Naive thymus-derived CD8-positive, alpha-beta T cell (primary cell): Measurements from ENCODE around the gene CORO1C. TPM values are rescaled to one million over a fixed set of nuclear protein-coding genes. Genes with fewer than 3 reads are reported as not detected.
A peak's percentile ranks its signal among the peaks of the same experiment; 100 is the strongest.

Source experiments
- ATAC-seq, 2 donors: fragments of 150-1000 bp; cut with Tn5 transposase in 1 of 2; sonication (Bioruptor Pico), chemical (Tn5 transposase) in 1 of 2; 1 replicate in 1 of 2; 2 replicates in 1 of 2; pipeline ENCODE4 v1.10.0; 2021; ENCODE audit warnings: mild to moderate bottlenecking in 2 of 2, moderate library complexity in 2 of 2
- POLR2A ChIA-PET: fragments of 350-600 bp; sonication (Branson Sonifier 250); formaldehyde crosslinking; loops from one replicate; lab custom pipeline; 2021; ENCODE audit warnings: antibody characterized with exemption; lab: Charles Lee
- DNase-seq, 10 donors: peaks; one replicate each; pipeline versions ENCODE4 v3.0.0 to v3.0.0-alpha.2; 2020 to 2022
- H3K27ac Mint-ChIP-seq, 10 donors: one replicate each; pipeline ENCODE4 v1.8.0; 2020 to 2022; ENCODE audit warnings: mild to moderate bottlenecking in 10 of 10, mixed read lengths in 10 of 10, moderate library complexity in 4 of 10, inconsistent platforms in 1 of 10
- H3K27me3 Mint-ChIP-seq, 5 donors: one replicate each; pipeline ENCODE4 v1.8.0; 2021 to 2022; ENCODE audit warnings: mixed read lengths in 5 of 5
- H3K36me3 Mint-ChIP-seq, 3 donors: one replicate each; pipeline ENCODE4 v1.8.0; 2020 to 2022; ENCODE audit warnings: mixed read lengths in 3 of 3, mild to moderate bottlenecking in 2 of 3, inconsistent platforms in 1 of 3
- H3K4me1 Mint-ChIP-seq, 4 donors: one replicate each; pipeline ENCODE4 v1.8.0; 2021 to 2022; ENCODE audit warnings: mixed read lengths in 4 of 4
- H3K4me3 Mint-ChIP-seq, 10 donors: one replicate each; pipeline ENCODE4 v1.8.0; 2020 to 2022; ENCODE audit warnings: mild to moderate bottlenecking in 10 of 10, mixed read lengths in 10 of 10, moderate library complexity in 6 of 10, inconsistent platforms in 1 of 10
- H3K9me3 Mint-ChIP-seq, 9 donors: one replicate each; pipeline ENCODE4 v1.8.0; 2020 to 2022; ENCODE audit warnings: mixed read lengths in 9 of 9, mild to moderate bottlenecking in 3 of 9, inconsistent platforms in 1 of 9, moderate library complexity in 1 of 9
- polyA plus RNA-seq, 3 donors: library from polyadenylated mRNA; unstranded; fragments of 300-500 nt; fragmentation: Illumina TruSeq; gene quantifications; one replicate each; pipeline ENCODE4 v1.2.3, GENCODE V29; 2021
- total RNA-seq, 8 experiments: library from RNA in 2 of 8; stranded (reverse) in 2 of 8; gene quantifications; one replicate each; pipeline ENCODE4 v1.2.3 and lab custom pipeline; 2021 to 2026

CORO1C gene
- total and polyA plus RNA-seq, 5 experiments from 2014 or later, result 5.0 to 13.1 (median 6.5) TPM

GRCh38 chr12:108629824-108630476 is 101.4 kb downstream of the CORO1C start:
- POLR2A ChIA-PET, result interaction anchor here (1.9 to 16.3 kb wide), 4 partner anchors 12 to 65 kb away, joined by 7 to 233 read pairs (median 164); partner anchors contain the start of genes ISCU and SART3
- H3K36me3 Mint-ChIP-seq, result peaks cover 6 to 39% (median 11%) of the 10 kb centered on the region in 3 donors

GRCh38 chr12:108629151-108629550 is 102.2 kb downstream of the CORO1C start:
- POLR2A ChIA-PET, result interaction anchor here (1.9 to 16.3 kb wide), 3 partner anchors 12 to 64 kb away, joined by 7 to 233 read pairs (median 217); partner anchors contain the start of genes ISCU and SART3
- Mint-ChIP-seq H3K4me1 (peaks cover 35 to 84% (median 71%) of the 10 kb centered on the region in 4 donors), H3K36me3 (peaks cover 6 to 47% (median 11%) of the 10 kb centered on the region in 3 donors), H3K27ac (peak overlapping the region; percentile 98 to 100 (median 100)), H3K9me3 (peaks cover 0 to 2% (median 0%) of the 10 kb centered on the region in 9 donors), H3K4me3 (peak overlapping the region; percentile 91 to 100 (median 99)), H3K27me3 (no peaks in the 10 kb centered on the region)
- peak in 1 of 10 donors; percentile 54 for DNase-seq
- ATAC-seq, result no peak

More at GRCh38 chr12:108629824-108630476, 101.4 kb downstream of the CORO1C start:
- peak; percentile 24 to 61 for ATAC-seq
- peak overlapping the region; percentile 91 to 100 (median 99) for H3K4me3 Mint-ChIP-seq
- H3K27me3 Mint-ChIP-seq, result no peaks in the 10 kb centered on the region
- peak; percentile 41 to 78 (median 64) for DNase-seq
- peaks cover 39 to 91% (median 76%) of the 10 kb centered on the region in 4 donors for H3K4me1 Mint-ChIP-seq
- H3K9me3 Mint-ChIP-seq, result peaks cover 0 to 2% (median 0%) of the 10 kb centered on the region in 9 donors
- H3K27ac Mint-ChIP-seq, result peak overlapping the region; percentile 98 to 100 (median 100)

- Mint-ChIP-seq H3K27me3 (no peaks in the 10 kb centered on the region), H3K9me3 (peaks cover 0 to 2% (median 0%) of the 10 kb centered on the region in 9 donors), H3K4me1 (peaks cover 36 to 82% (median 80%) of the 10 kb centered on the region in 4 donors), H3K27ac (peak overlapping the region; percentile 66 to 100 (median 99)), H3K4me3 (peak overlapping the region; percentile 28 to 99 (median 62)), H3K36me3 (peaks cover 6 to 65% (median 20%) of the 10 kb centered on the region in 3 donors)
- POLR2A ChIA-PET, result interaction anchor here (0.6 to 16.3 kb wide), 6 partner anchors 9 to 62 kb away, joined by 3 to 233 read pairs (median 6); partner anchors contain the start of genes ISCU and SART3
- peak in 1 of 10 donors; percentile 13 for DNase-seq
- ATAC-seq, result no peak
These were observed 104.0 kb downstream of the CORO1C start for GRCh38 chr12:108627134-108627920.

- no peaks in the 10 kb centered on the region for H3K9me3 Mint-ChIP-seq
- no peaks in the 10 kb centered on the region for H3K27me3 Mint-ChIP-seq
- peak overlapping the region; percentile 67 to 100 (median 94) for H3K27ac Mint-ChIP-seq
- DNase-seq (no peak), ATAC-seq (no peak)
- peaks cover 32 to 82% (median 80%) of the 10 kb centered on the region in 4 donors for H3K4me1 Mint-ChIP-seq
- POLR2A ChIA-PET, result interaction anchor here (0.7 to 1.2 kb wide), 2 partner anchors 9 to 62 kb away, joined by 3 to 4 read pairs; partner anchors contain the start of gene ISCU
- peaks cover 0 to 81% (median 18%) of the 10 kb centered on the region in 3 donors for H3K36me3 Mint-ChIP-seq
- H3K4me3 Mint-ChIP-seq, result peak overlapping the region in 6 of 10 donors; percentile 1 to 95 (median 36)
These were observed 106.1 kb downstream of the CORO1C start for GRCh38 chr12:108625228-108625627.

GRCh38 chr12:108623577-108623976 is 107.7 kb downstream of the CORO1C start:
- peak overlapping the region in 9 of 10 donors; percentile 52 to 100 (median 91) for H3K27ac Mint-ChIP-seq
- ATAC-seq (no peak), DNase-seq (no peak)
- POLR2A ChIA-PET, result no interaction called here
- peak overlapping the region in 2 of 10 donors; percentile 18 to 36 for H3K4me3 Mint-ChIP-seq
- H3K27me3 Mint-ChIP-seq, result no peaks in the 10 kb centered on the region
- H3K36me3 Mint-ChIP-seq, result peaks cover 0 to 94% (median 22%) of the 10 kb centered on the region in 3 donors
- peaks cover 34 to 82% (median 80%) of the 10 kb centered on the region in 4 donors for H3K4me1 Mint-ChIP-seq
- H3K9me3 Mint-ChIP-seq, result no peaks in the 10 kb centered on the region

GRCh38 chr12:108622921-108623514 is 108.3 kb downstream of the CORO1C start:
- no peaks in the 10 kb centered on the region for H3K9me3 Mint-ChIP-seq
- H3K4me3 Mint-ChIP-seq, result no peak overlapping the region
- POLR2A ChIA-PET, result interaction anchor here (11.3 kb wide), 1 partner anchor 11 kb away, joined by 233 read pairs; the partner anchor contains the start of gene SELPLG
- no peaks in the 10 kb centered on the region for H3K27me3 Mint-ChIP-seq
- peak overlapping the region in 9 of 10 donors; percentile 56 to 100 (median 96) for H3K27ac Mint-ChIP-seq
- H3K36me3 Mint-ChIP-seq, result peaks cover 0 to 92% (median 22%) of the 10 kb centered on the region in 3 donors
- no peak for DNase-seq
- peaks cover 35 to 82% (median 80%) of the 10 kb centered on the region in 4 donors for H3K4me1 Mint-ChIP-seq
- no peak for ATAC-seq

GRCh38 chr12:108622421-108622820 is 108.9 kb downstream of the CORO1C start:
- H3K4me1 Mint-ChIP-seq, result peaks cover 38 to 83% (median 81%) of the 10 kb centered on the region in 4 donors
- peaks cover 0 to 89% (median 22%) of the 10 kb centered on the region in 3 donors for H3K36me3 Mint-ChIP-seq
- DNase-seq (peak in 2 of 10 donors; percentile 21 to 39), ATAC-seq (peak in 1 of 2 donors; percentile 54)
- H3K27me3 Mint-ChIP-seq, result no peaks in the 10 kb centered on the region
- peak overlapping the region; percentile 89 to 100 (median 95) for H3K27ac Mint-ChIP-seq
- H3K4me3 Mint-ChIP-seq, result peak overlapping the region in 7 of 10 donors; percentile 8 to 67 (median 42)
- POLR2A ChIA-PET, result interaction anchor here (0.8 to 11.3 kb wide), 2 partner anchors 11 to 44 kb away, joined by 3 to 233 read pairs; partner anchors contain the start of gene SELPLG
- H3K9me3 Mint-ChIP-seq, result no peaks in the 10 kb centered on the region

GRCh38 chr12:108621161-108621560 is 110.2 kb downstream of the CORO1C start:
- Mint-ChIP-seq H3K4me1 (peaks cover 51 to 87% (median 84%) of the 10 kb centered on the region in 4 donors), H3K4me3 (peak overlapping the region in 3 of 10 donors; percentile 4 to 49 (median 26)), H3K9me3 (peaks cover 0 to 5% (median 0%) of the 10 kb centered on the region in 9 donors), H3K27ac (peak overlapping the region; percentile 76 to 100 (median 92)), H3K36me3 (peaks cover 0 to 79% (median 22%) of the 10 kb centered on the region in 3 donors), H3K27me3 (no peaks in the 10 kb centered on the region)
- POLR2A ChIA-PET, result interaction anchor here (0.6 to 11.3 kb wide), 5 partner anchors 9 to 28 kb away, joined by 3 to 233 read pairs (median 4); partner anchors contain the start of gene SELPLG
- DNase-seq, result no peak
- ATAC-seq, result no peak

GRCh38 chr12:108620236-108620879 is 111.0 kb downstream of the CORO1C start:
- Mint-ChIP-seq H3K9me3 (peaks cover 0 to 9% (median 0%) of the 10 kb centered on the region in 9 donors), H3K27me3 (no peaks in the 10 kb centered on the region), H3K27ac (peak overlapping the region; percentile 41 to 98 (median 88)), H3K36me3 (peaks cover 0 to 70% (median 20%) of the 10 kb centered on the region in 3 donors), H3K4me1 (peaks cover 47 to 81% (median 80%) of the 10 kb centered on the region in 4 donors), H3K4me3 (peak overlapping the region in 2 of 10 donors; percentile 10)
- ATAC-seq, result no peak
- no peak for DNase-seq
- POLR2A ChIA-PET, result interaction anchor here (0.6 to 11.3 kb wide), 5 partner anchors 8 to 29 kb away, joined by 3 to 233 read pairs (median 4); partner anchors contain the start of gene SELPLG

- ATAC-seq (no peak), DNase-seq (no peak)
- POLR2A ChIA-PET, result interaction anchor here (0.7 to 11.3 kb wide), 5 partner anchors 14 to 70 kb away, joined by 4 to 233 read pairs (median 4); partner anchors contain the start of genes ISCU, SART3 and SELPLG
- H3K27ac Mint-ChIP-seq, result peak overlapping the region; percentile 41 to 98 (median 90)
- peaks cover 0 to 63% (median 20%) of the 10 kb centered on the region in 3 donors for H3K36me3 Mint-ChIP-seq
- H3K4me1 Mint-ChIP-seq, result peaks cover 43 to 81% (median 76%) of the 10 kb centered on the region in 4 donors
- H3K27me3 Mint-ChIP-seq, result no peaks in the 10 kb centered on the region
- no peak overlapping the region for H3K4me3 Mint-ChIP-seq
- H3K9me3 Mint-ChIP-seq, result peaks cover 0 to 9% (median 0%) of the 10 kb centered on the region in 9 donors
These were observed 111.8 kb downstream of the CORO1C start for GRCh38 chr12:108619369-108620160.
